HG02642 (cell line): Measurements from ENCODE around the gene ARR3.
"Not testable (repeated sequence)": the region's sequence is repeated elsewhere in the genome, so short reads cannot be mapped to it uniquely, and the experiment has no call there.

Source experiments
- ATAC-seq: cut with Tn5 transposase; IDR thresholded peaks from one replicate; pipeline ENCODE4 v1.9.1; 2021; ENCODE audit warnings: mild to moderate bottlenecking; ENCODE audit not compliant: unreplicated experiment, poor library complexity

Gene ARR3

DNA sequence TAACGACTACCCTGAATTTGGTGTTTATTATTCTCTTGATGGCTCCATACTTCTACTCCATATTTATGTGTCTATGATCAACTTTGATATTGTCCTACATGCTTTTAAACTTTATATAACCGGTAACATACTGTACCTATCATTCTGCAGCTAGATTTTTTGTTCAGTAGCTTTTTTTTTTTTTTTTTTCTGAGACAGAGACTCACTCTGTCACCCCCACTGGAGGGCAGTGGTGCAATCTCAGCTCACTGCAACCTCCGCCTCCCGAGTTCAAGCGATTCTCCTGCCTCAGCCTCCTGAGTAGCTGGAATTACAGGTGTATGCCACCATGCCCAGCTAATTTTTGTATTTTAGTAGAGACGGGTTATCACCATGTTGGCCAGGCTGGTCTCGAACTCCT lies 5.9 kb downstream of the ARR3 start:
- ATAC-seq = not testable (repeated sequence)

- ATAC-seq = no peak
Measured at GRCh38 chrX:70279081-70279480, 10.9 kb downstream of the ARR3 start.

- ATAC-seq = no peak
Measured at GRCh38 chrX:70280573-70280972, 12.4 kb downstream of the ARR3 start.

GRCh38 chrX:70281951-70282350 lies 13.8 kb downstream of the ARR3 start, which contains the start of gene RAB41:
Gene RAB41, plus strand, starts transcription at chrX:70282172. Its CDS starts 46 bp downstream, at chrX:70282218.
- ATAC-seq = no peak

- ATAC-seq = no peak
Measured at GRCh38 chrX:70289168-70289792, 21.1 kb downstream of the ARR3 start.

- peak; percentile 98 for ATAC-seq
Measured at GRCh38 chrX:70289793-70290770, 21.9 kb downstream of the ARR3 start, which contains the start of the genes KIF4A and PDZD11. Gene KIF4A, plus strand, starts transcription at chrX:70290104. Its CDS starts 355 bp downstream, at chrX:70290459. Gene PDZD11, minus strand, starts transcription at chrX:70289927. Its CDS starts 586 bp downstream, at chrX:70289341.

DNA sequence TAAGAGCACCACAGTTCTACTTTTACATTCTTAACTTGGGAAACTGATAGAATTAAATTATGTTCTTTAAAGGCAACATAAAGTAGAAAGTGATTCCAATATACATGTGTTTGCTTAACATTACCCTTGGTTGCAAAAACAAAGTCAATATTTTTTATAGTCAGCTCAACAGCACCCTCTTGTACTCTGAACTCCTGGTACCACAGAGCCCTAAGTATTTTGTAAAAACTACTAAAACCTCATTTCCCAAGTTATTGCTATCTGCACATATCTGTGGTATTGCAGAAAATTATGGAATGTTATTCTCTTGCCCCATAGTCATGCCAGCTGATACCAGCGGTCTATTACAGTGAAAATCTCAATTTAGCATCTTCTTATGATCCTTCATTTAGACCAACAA lies 24.7 kb downstream of the ARR3 start:
- ATAC-seq = no peak

DNA sequence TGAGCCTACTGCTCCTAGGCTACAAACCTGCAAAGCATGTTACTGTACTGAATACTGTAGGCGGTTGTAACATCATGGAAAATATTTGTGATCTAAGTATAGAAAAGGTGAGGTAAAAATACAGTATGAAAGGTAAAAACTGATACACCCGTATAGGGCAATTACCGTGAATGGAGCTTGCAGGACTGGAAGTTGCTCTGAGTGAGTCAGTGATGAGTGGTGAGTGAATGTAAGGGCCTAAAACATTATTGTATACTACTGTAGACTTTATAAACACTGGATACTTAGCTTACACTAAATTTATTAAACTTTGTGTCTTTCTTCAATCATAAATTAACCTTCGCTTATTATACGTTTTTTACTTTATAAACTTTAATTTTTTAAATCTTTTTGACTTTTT lies 25.5 kb downstream of the ARR3 start:
- no peak for ATAC-seq

DNA sequence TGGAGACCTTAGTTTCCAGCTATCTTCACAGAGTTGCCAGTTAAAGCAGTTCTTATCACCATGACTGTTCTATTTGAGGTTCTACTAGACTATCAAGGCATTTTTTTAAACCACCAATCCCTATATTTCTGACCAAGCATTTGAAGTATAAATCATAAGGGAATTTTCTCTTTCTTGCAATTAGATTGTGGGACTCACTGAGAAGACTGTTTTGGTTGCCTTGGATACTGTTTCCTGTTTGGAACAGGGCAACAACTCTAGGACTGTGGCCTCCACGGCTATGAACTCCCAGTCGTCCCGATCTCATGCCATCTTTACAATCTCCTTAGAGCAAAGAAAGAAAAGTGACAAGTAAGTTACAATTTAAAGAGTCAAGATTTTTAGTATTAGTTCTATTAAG lies 33.6 kb downstream of the ARR3 start:
- no peak for ATAC-seq

DNA sequence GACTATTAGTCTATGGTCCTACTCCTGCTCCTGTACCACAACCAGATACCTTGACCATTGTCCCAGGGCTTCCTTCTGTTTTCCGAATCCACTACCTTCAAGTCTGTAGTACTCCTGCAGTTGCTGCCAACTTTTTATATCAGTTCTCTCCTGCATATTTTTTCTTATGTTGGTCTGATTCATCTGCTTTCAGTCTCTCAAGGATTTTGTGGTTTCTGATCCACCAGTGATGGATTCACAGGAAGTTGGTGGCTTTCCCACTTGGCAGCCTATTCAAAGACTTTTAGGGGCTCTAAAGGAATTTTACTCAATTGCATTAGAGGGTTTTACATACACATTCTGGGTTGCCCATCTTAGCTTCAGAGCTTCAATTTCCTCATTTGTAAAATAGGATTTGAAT lies 45.4 kb downstream of the ARR3 start:
- ATAC-seq = no peak

GRCh38 chrX:70322784-70323183 lies 54.6 kb downstream of the ARR3 start:
- no peak for ATAC-seq

- ATAC-seq = not testable (repeated sequence)
Measured at GRCh38 chrX:70323628-70324027, 55.5 kb downstream of the ARR3 start.

DNA sequence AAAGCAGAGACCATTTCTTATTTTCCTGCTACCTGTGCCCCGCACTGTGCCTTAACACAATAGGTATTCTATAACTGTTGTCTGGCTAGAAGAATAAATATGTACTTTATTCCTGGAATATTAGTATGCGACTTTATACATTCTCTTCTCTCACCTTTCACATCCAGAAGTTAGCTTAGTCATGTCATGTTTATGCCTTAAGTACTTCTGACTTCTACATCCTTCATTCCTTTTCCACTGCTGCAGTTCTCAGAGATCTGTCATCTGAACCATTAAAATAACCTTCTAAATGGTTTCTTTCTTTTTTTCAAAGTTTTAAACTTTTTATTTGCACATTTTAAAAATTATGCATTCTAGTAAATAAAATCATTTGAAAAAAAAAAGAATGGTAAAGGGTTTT lies 56.2 kb downstream of the ARR3 start:
- no peak for ATAC-seq

- no peak for ATAC-seq
Measured at GRCh38 chrX:70331161-70331560, 63.0 kb downstream of the ARR3 start.
